ENCODE data around the gene MRPS23. TPM values are rescaled to one million over a fixed set of nuclear protein-coding genes. Genes with fewer than 3 reads are reported as not detected.

The MRPS23 gene
- total and polyA plus RNA-seq, 2 of the 13 experiments (the other 11 are each of a cell fraction or from before 2014, with no cell fraction given), result 63.2 to 181 TPM

- WGBS (ENCODE audit: low lambda C conversion rate), result 96% methylated on average over 6 of the region's 8 CpGs
- H3K9ac ChIP-seq (ENCODE audit: insufficient read depth, low read depth, low read length), result peak overlapping the region; percentile 24
- H3K4me2 ChIP-seq (ENCODE audit: low read depth, low read length), result 0 out of 2 replicates have a peak overlapping the region, but pooled peaks have one; percentile 4
- no peaks in the 10 kb centered on the region for H3K9me3 ChIP-seq (ENCODE audit: low read length)
- H3K79me2 ChIP-seq (ENCODE audit: insufficient read depth, low read length), result no peaks in the 10 kb centered on the region
- no peak overlapping the region for H3K4me3 ChIP-seq (replicated peaks in 1 of 3; ENCODE audit: insufficient read depth in 1 of 3, low read depth in 2 of 3, low read length in 3 of 3)
- ATAC-seq, result no peak
- no peak for DNase-seq (ENCODE audit: low spot score)
- 0 out of 2 replicates have a peak, but pooled peaks have one; percentile 8 for TF ChIP-seq IKZF5 (CRISPR knock-in tag; IDR thresholded peaks at IDR 0.05)
- TF ChIP-seq MNT (IDR thresholded peaks at IDR 0.05), result peak; percentile 21; the same call in 1 of the 2 replicates
- TF ChIP-seq RFX1 (IDR thresholded peaks at IDR 0.05), result no peak
- peak; percentile 59; the same call in 1 of the 2 replicates for TF ChIP-seq ZNF691 (CRISPR knock-in tag; IDR thresholded peaks at IDR 0.05; ENCODE audit: borderline replicate concordance, low read depth)
- POLR2A ChIA-PET, result interaction anchor here (0.9 to 3.2 kb wide), 5 partner anchors 20 to 87 kb away, joined by 3 to 9 read pairs (median 4); partner anchors contain the start of genes CUEDC1 and MRPS23
- BruUV-seq (replicated peaks), result no TSS peak
- CTCF ChIA-PET (ENCODE audit: low intra/inter-chr PET ratio, low total read pairs), result no interaction called here
- in situ Hi-C loops (cut with HindIII; ENCODE audit: extremely low pct_ligation_motif_present, low pct_unique_long_range_greater_than_20kb), result loop anchor here (10.0 kb wide), 1 partner anchor 215 kb away; no protein-coding TSS in a partner anchor
- no peaks in the 10 kb centered on the region for H3K27me3 ChIP-seq (ENCODE audit: control insufficient read depth in 1 of 2, insufficient read depth in 2 of 2, low read length in 2 of 2)
- intact Hi-C loops (cut with micrococcal nuclease; ENCODE audit: unreplicated experiment), result no loop called here
- no peak for FAIRE-seq
- H2AFZ ChIP-seq (ENCODE audit: low read length), result no peak overlapping the region
- H4K20me1 ChIP-seq (ENCODE audit: insufficient read depth, low read length), result no peaks in the 10 kb centered on the region
- no peaks in the 10 kb centered on the region for H3K36me3 ChIP-seq (replicated peaks in 1 of 2; ENCODE audit: control insufficient read depth in 1 of 2, insufficient read depth in 2 of 2, low read length in 2 of 2)
- peaks cover 80% of the 10 kb centered on the region for H3K4me1 ChIP-seq (ENCODE audit: insufficient read depth, low read length)
- H3K27ac ChIP-seq (ENCODE audit: extremely low read length, insufficient read depth, low read length), result no peak overlapping the region
These were observed 49.5 kb upstream of the MRPS23 start for GRCh38 chr17:57899391-57899790.

Data from HepG2 (cell line).